H1 (cell line): Measurements from ENCODE around the gene ANKFN1.

Source experiments
- EP300 ChIP-seq, 2 experiments: IDR thresholded peaks; 1 replicate in 1 of 2; 2 replicates in 1 of 2; pipeline ENCODE4 v1.6.1; 2011 to 2012; ENCODE audit warnings: low read depth in 2 of 2, low read length in 2 of 2, mild to moderate bottlenecking in 2 of 2, borderline replicate concordance in 1 of 2, inconsistent platforms in 1 of 2, moderate library complexity in 1 of 2
- JUN ChIP-seq: IDR thresholded peaks from 2 replicates; pipeline ENCODE4 v1.6.1; 2011; ENCODE audit warnings: low read depth, mild to moderate bottlenecking, improper control_type of control experiment, low read length
- POLR2A ChIP-seq, 2 experiments: IDR thresholded peaks; 1 replicate in 1 of 2; 2 replicates in 1 of 2; pipeline ENCODE4 v1.6.1; 2011; ENCODE audit warnings: low read depth in 2 of 2, low read length in 2 of 2, mild to moderate bottlenecking in 2 of 2; ENCODE audit errors: control extremely low read depth in 1 of 2
- TF ChIP-seq, protein P1 (sequence below), 3 experiments: IDR thresholded peaks; 1 replicate in 2 of 3; 2 replicates in 1 of 3; pipeline versions ENCODE4 v1.5.1 to v1.6.1; 2011; ENCODE audit warnings: low read length in 3 of 3, mild to moderate bottlenecking in 3 of 3, inconsistent platforms in 2 of 3, low read depth in 1 of 3, moderate library complexity in 1 of 3; ENCODE audit not compliant: insufficient read depth in 1 of 3; ENCODE audit errors: control extremely low read depth in 1 of 3

DNA sequence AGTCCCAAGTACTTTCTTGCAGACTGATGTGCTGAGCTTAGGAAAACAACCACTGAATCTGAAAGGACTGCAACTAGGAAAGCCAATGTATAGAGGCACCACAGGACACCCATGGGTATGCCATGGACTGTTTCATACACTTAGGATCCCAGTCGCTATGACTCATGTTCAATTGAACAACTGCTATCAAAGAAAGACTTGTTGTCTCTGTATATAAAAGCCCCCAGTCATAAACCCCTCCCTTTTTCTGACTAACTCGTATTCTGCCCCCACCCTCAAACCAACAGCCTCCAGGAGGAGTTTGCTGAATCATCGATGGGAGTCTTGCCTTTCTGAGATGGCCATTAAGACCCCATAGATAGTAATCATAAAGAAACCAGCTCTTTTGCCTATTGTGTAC is 205.4 kb downstream of the ANKFN1 start:
- TF ChIP-seq, protein P1, sequence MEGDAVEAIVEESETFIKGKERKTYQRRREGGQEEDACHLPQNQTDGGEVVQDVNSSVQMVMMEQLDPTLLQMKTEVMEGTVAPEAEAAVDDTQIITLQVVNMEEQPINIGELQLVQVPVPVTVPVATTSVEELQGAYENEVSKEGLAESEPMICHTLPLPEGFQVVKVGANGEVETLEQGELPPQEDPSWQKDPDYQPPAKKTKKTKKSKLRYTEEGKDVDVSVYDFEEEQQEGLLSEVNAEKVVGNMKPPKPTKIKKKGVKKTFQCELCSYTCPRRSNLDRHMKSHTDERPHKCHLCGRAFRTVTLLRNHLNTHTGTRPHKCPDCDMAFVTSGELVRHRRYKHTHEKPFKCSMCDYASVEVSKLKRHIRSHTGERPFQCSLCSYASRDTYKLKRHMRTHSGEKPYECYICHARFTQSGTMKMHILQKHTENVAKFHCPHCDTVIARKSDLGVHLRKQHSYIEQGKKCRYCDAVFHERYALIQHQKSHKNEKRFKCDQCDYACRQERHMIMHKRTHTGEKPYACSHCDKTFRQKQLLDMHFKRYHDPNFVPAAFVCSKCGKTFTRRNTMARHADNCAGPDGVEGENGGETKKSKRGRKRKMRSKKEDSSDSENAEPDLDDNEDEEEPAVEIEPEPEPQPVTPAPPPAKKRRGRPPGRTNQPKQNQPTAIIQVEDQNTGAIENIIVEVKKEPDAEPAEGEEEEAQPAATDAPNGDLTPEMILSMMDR (IDR thresholded peaks at IDR 0.05; ENCODE audit: control extremely low read depth in 1 of 3, insufficient read depth in 1 of 3, low read depth in 1 of 3, low read length in 3 of 3) = no peak
- TF ChIP-seq POLR2A (IDR thresholded peaks at IDR 0.05; ENCODE audit: control extremely low read depth in 1 of 2, low read depth in 2 of 2, low read length in 2 of 2) (no peak), JUN (no peak), EP300 (IDR thresholded peaks at IDR 0.05; ENCODE audit: borderline replicate concordance in 1 of 2, low read depth in 2 of 2, low read length in 2 of 2) (no peak)
